HepG2 (cell line): ENCODE results near the gene EHBP1. TPM values are rescaled to one million over a fixed set of nuclear protein-coding genes. Genes with fewer than 3 reads are reported as not detected.

ENCODE experiments used
- CHD2 ChIP-seq: IDR thresholded peaks from 2 replicates; pipeline ENCODE4 v1.6.1; 2011; ENCODE audit warnings: low read depth, low read length, improper control_type of control experiment
- KDM4B ChIP-seq: sonication (generic); formaldehyde crosslinking; IDR thresholded peaks from 2 replicates; pipeline ENCODE4 v1.4.0; 2020; ENCODE audit warnings: missing genetic modification reagents
- NRL ChIP-seq: sonication (generic); formaldehyde crosslinking; IDR thresholded peaks from 2 replicates; pipeline ENCODE4 v1.5.0; 2020; ENCODE audit warnings: missing genetic modification reagents, mild to moderate bottlenecking, moderate library complexity, borderline replicate concordance
- POGZ ChIP-seq: sonication (generic); formaldehyde crosslinking; IDR thresholded peaks from 2 replicates; pipeline ENCODE4 v1.4.0; 2020; ENCODE audit warnings: mild to moderate bottlenecking, missing genetic modification reagents
- RFX5 ChIP-seq: IDR thresholded peaks from 2 replicates; pipeline ENCODE4 v1.6.1; 2011; ENCODE audit warnings: low read depth, low read length, improper control_type of control experiment
- ZFP36L1 ChIP-seq: sonication (generic); formaldehyde crosslinking; IDR thresholded peaks from 2 replicates; pipeline ENCODE4 v1.8.0; 2022; ENCODE audit warnings: mild to moderate bottlenecking, missing genetic modification reagents, moderate library complexity
- ZNF12 ChIP-seq: sonication (generic); formaldehyde crosslinking; IDR thresholded peaks from 2 replicates; pipeline ENCODE4 v1.5.0; 2020; ENCODE audit warnings: missing genetic modification reagents
- ZNF138 ChIP-seq: sonication (generic); formaldehyde crosslinking; IDR thresholded peaks from 2 replicates; pipeline ENCODE4 v1.5.0; 2020; ENCODE audit warnings: mild to moderate bottlenecking, low read depth, missing genetic modification reagents
- ZNF569 ChIP-seq: sonication (generic); formaldehyde crosslinking; IDR thresholded peaks from 2 replicates; pipeline ENCODE4 v1.5.0; 2020; ENCODE audit warnings: mild to moderate bottlenecking, missing genetic modification reagents, moderate library complexity, borderline replicate concordance
- ZNF572 ChIP-seq: sonication (generic); formaldehyde crosslinking; IDR thresholded peaks from 2 replicates; pipeline ENCODE4 v1.5.1; 2020; ENCODE audit warnings: mild to moderate bottlenecking, missing genetic modification reagents
- ZNF678 ChIP-seq: sonication (generic); formaldehyde crosslinking; IDR thresholded peaks from 2 replicates; pipeline ENCODE4 v1.4.0; 2020; ENCODE audit warnings: mild to moderate bottlenecking, missing genetic modification reagents
- ZSCAN9 ChIP-seq: IDR thresholded peaks from 2 replicates; pipeline ENCODE4 v1.6.1; 2016; ENCODE audit warnings: borderline replicate concordance
- polyA plus RNA-seq, 8 experiments: library from polyadenylated mRNA; depleted of rRNA in 3 of 8; stranded (reverse) in 7 of 8; unstranded in 1 of 8; fragments of >200 nt; fragmentation: Illumina TruSeq in 4 of 8; extraction: Trizol in 4 of 8; gene quantifications; 2 replicates each; pipeline versions ENCODE4 v1.2.1 to v1.2.3, GENCODE V29; 2011 to 2016; ENCODE audit warnings: low read depth in 4 of 8, missing spikeins in 1 of 8, mixed read lengths in 1 of 8; ENCODE audit not compliant: insufficient read depth in 1 of 8
- total RNA-seq, 5 experiments: library from RNA; depleted of rRNA; stranded (reverse); fragments of >200 nt; fragmentation: Illumina TruSeq; extraction: Trizol; gene quantifications; 2 replicates each; pipeline ENCODE4 v1.2.3, GENCODE V29; 2016; ENCODE audit warnings: low read depth in 1 of 5
- TF ChIP-seq, protein P1 (sequence below): sonication (generic); formaldehyde crosslinking; IDR thresholded peaks from 2 replicates; pipeline ENCODE4 v1.8.1; 2022; ENCODE audit warnings: low read depth, mild to moderate bottlenecking, missing genetic modification reagents
- TF ChIP-seq, protein P2 (sequence below): sonication (generic); formaldehyde crosslinking; IDR thresholded peaks from 2 replicates; pipeline ENCODE4 v1.5.1; 2020; ENCODE audit warnings: missing genetic modification reagents, mild to moderate bottlenecking, borderline replicate concordance
- TF ChIP-seq, protein P3 (sequence below): sonication (generic); formaldehyde crosslinking; IDR thresholded peaks from 2 replicates; pipeline ENCODE4 v1.5.1; 2020; ENCODE audit warnings: mild to moderate bottlenecking, missing genetic modification reagents, moderate library complexity
- TF ChIP-seq, protein P4 (sequence below): IDR thresholded peaks from 2 replicates; pipeline ENCODE4 v1.6.1; 2016
- TF ChIP-seq, protein P5 (sequence below): sonication (generic); formaldehyde crosslinking; IDR thresholded peaks from 2 replicates; pipeline ENCODE4 v1.4.0; 2020; ENCODE audit warnings: missing genetic modification reagents

Gene EHBP1
- total and polyA plus RNA-seq, 2 of the 13 experiments (the other 11 are each of a cell fraction or from before 2014, with no cell fraction given), result 93.5 to 146 TPM

DNA sequence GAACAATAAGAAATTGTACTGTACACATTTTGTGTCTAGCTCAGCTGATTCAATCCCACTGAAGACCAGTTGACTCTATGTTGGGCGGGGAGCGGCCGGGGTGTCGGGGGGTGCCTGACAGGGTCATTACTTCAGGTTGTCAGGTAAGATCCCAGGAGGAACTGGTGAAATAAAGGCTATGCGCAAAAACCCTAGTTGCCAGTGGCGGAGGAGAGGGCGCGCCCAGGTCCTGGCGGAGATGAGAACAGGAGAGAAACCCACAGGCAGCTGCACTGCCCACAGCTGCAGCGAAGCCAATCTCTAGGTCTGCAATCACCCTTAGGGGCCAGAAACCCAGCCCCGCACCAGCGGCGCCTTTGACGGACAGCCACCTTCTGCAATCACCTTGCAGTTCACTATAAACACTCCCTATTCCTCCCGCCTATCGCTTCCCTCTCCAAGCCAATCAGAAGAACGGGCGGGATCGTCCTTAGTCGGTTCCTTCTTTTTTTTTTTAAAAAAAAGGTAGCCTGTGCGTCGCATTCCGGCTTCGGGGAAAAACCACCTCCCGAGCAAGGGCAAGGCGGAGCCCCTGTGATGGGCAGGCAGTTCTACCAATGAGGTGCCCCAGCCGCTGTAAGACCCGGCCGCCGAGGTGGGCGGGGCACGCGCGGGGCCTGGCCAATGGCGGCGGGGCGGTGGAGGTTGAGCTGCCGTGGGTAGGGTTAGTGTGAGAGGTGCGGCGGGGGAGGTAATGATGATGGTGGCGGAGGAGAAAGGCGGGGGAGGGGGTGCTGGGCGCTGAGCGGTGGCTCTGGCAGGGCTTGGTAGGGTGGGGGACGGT, at the start of gene EHBP1 (continued):
- TF ChIP-seq ZNF678 (no peak), ZNF569 (0 out of 2 replicates have a peak, but pooled peaks have one; percentile 72), RFX5 (no peak), ZNF572 (CRISPR knock-in tag) (peak; percentile 69; the same call in 1 of the 2 replicates), NRL (CRISPR knock-in tag) (peak; percentile 96; the same call in 1 of the 2 replicates), ZFP36L1 (CRISPR knock-in tag) (peak; percentile 61; the same call in 1 of the 2 replicates), ZSCAN9 (CRISPR knock-in tag) (peak; percentile 73), CHD2 (no peak; the same call in 1 of the 2 replicates), ZNF138 (0 out of 2 replicates have a peak, but pooled peaks have one; percentile 3), KDM4B (CRISPR knock-in tag) (no peak), POGZ (CRISPR knock-in tag) (peak; percentile 98), ZNF12 (no peak)
- TF ChIP-seq, protein P1, sequence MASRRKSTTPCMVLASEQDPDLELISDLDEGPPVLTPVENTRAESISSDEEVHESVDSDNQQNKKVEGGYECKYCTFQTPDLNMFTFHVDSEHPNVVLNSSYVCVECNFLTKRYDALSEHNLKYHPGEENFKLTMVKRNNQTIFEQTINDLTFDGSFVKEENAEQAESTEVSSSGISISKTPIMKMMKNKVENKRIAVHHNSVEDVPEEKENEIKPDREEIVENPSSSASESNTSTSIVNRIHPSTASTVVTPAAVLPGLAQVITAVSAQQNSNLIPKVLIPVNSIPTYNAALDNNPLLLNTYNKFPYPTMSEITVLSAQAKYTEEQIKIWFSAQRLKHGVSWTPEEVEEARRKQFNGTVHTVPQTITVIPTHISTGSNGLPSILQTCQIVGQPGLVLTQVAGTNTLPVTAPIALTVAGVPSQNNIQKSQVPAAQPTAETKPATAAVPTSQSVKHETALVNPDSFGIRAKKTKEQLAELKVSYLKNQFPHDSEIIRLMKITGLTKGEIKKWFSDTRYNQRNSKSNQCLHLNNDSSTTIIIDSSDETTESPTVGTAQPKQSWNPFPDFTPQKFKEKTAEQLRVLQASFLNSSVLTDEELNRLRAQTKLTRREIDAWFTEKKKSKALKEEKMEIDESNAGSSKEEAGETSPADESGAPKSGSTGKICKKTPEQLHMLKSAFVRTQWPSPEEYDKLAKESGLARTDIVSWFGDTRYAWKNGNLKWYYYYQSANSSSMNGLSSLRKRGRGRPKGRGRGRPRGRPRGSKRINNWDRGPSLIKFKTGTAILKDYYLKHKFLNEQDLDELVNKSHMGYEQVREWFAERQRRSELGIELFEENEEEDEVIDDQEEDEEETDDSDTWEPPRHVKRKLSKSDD (CRISPR knock-in tag), result 0 out of 2 replicates have a peak, but pooled peaks have one; percentile 35
- TF ChIP-seq, protein P2, sequence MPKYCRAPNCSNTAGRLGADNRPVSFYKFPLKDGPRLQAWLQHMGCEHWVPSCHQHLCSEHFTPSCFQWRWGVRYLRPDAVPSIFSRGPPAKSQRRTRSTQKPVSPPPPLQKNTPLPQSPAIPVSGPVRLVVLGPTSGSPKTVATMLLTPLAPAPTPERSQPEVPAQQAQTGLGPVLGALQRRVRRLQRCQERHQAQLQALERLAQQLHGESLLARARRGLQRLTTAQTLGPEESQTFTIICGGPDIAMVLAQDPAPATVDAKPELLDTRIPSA, result no peak
- TF ChIP-seq, protein P3, sequence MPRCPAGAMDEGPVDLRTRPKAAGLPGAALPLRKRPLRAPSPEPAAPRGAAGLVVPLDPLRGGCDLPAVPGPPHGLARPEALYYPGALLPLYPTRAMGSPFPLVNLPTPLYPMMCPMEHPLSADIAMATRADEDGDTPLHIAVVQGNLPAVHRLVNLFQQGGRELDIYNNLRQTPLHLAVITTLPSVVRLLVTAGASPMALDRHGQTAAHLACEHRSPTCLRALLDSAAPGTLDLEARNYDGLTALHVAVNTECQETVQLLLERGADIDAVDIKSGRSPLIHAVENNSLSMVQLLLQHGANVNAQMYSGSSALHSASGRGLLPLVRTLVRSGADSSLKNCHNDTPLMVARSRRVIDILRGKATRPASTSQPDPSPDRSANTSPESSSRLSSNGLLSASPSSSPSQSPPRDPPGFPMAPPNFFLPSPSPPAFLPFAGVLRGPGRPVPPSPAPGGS, result peak; percentile 78; the same call in 1 of the 2 replicates
- TF ChIP-seq, protein P4, sequence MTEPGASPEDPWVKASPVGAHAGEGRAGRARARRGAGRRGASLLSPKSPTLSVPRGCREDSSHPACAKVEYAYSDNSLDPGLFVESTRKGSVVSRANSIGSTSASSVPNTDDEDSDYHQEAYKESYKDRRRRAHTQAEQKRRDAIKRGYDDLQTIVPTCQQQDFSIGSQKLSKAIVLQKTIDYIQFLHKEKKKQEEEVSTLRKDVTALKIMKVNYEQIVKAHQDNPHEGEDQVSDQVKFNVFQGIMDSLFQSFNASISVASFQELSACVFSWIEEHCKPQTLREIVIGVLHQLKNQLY (CRISPR knock-in tag), result 0 out of 2 replicates have a peak, but pooled peaks have one; percentile 11
- TF ChIP-seq, protein P5, sequence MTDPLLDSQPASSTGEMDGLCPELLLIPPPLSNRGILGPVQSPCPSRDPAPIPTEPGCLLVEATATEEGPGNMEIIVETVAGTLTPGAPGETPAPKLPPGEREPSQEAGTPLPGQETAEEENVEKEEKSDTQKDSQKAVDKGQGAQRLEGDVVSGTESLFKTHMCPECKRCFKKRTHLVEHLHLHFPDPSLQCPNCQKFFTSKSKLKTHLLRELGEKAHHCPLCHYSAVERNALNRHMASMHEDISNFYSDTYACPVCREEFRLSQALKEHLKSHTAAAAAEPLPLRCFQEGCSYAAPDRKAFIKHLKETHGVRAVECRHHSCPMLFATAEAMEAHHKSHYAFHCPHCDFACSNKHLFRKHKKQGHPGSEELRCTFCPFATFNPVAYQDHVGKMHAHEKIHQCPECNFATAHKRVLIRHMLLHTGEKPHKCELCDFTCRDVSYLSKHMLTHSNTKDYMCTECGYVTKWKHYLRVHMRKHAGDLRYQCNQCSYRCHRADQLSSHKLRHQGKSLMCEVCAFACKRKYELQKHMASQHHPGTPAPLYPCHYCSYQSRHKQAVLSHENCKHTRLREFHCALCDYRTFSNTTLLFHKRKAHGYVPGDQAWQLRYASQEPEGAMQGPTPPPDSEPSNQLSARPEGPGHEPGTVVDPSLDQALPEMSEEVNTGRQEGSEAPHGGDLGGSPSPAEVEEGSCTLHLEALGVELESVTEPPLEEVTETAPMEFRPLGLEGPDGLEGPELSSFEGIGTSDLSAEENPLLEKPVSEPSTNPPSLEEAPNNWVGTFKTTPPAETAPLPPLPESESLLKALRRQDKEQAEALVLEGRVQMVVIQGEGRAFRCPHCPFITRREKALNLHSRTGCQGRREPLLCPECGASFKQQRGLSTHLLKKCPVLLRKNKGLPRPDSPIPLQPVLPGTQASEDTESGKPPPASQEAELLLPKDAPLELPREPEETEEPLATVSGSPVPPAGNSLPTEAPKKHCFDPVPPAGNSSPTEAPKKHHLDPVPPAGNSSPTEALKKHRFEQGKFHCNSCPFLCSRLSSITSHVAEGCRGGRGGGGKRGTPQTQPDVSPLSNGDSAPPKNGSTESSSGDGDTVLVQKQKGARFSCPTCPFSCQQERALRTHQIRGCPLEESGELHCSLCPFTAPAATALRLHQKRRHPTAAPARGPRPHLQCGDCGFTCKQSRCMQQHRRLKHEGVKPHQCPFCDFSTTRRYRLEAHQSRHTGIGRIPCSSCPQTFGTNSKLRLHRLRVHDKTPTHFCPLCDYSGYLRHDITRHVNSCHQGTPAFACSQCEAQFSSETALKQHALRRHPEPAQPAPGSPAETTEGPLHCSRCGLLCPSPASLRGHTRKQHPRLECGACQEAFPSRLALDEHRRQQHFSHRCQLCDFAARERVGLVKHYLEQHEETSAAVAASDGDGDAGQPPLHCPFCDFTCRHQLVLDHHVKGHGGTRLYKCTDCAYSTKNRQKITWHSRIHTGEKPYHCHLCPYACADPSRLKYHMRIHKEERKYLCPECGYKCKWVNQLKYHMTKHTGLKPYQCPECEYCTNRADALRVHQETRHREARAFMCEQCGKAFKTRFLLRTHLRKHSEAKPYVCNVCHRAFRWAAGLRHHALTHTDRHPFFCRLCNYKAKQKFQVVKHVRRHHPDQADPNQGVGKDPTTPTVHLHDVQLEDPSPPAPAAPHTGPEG (CRISPR knock-in tag), result peak; percentile 48
